HepG2 (cell line): ENCODE results near the gene TPH1. TPM values are rescaled to one million over a fixed set of nuclear protein-coding genes. Genes with fewer than 3 reads are reported as not detected.

Source experiments
- AGO1 ChIP-seq: fragments of 200-400 bp; formaldehyde crosslinking; IDR thresholded peaks from 2 replicates; pipeline ENCODE4 v1.6.1; 2017; ENCODE audit warnings: mild to moderate bottlenecking, low read depth, low read length, moderate library complexity; ENCODE audit not compliant: poor library complexity, severe bottlenecking
- ATF1 ChIP-seq: IDR thresholded peaks from 2 replicates; pipeline ENCODE4 v1.6.1; 2016; ENCODE audit warnings: mild to moderate bottlenecking, control low read depth
- ATRX ChIP-seq: sonication (generic); formaldehyde crosslinking; IDR thresholded peaks from 2 replicates; pipeline ENCODE4 v1.4.0; 2020; ENCODE audit warnings: missing genetic modification reagents, borderline replicate concordance
- CEBPB ChIP-seq: IDR thresholded peaks from 2 replicates; pipeline ENCODE4 v1.6.1; 2011; ENCODE audit warnings: low read depth, low read length, improper control_type of control experiment, borderline replicate concordance
- DMAP1 ChIP-seq: IDR thresholded peaks from 2 replicates; pipeline ENCODE4 v1.6.1; 2016
- ELK4 ChIP-seq: sonication (generic); formaldehyde crosslinking; IDR thresholded peaks from 2 replicates; pipeline ENCODE4 v1.9.0; 2021; ENCODE audit warnings: missing genetic modification reagents, borderline replicate concordance
- HDAC2 ChIP-seq: sonication (generic); formaldehyde crosslinking; IDR thresholded peaks from 2 replicates; pipeline ENCODE4 v1.4.0; 2020; ENCODE audit warnings: missing genetic modification reagents
- IRF2 ChIP-seq: IDR thresholded peaks from 2 replicates; pipeline ENCODE4 v1.6.1; 2018; ENCODE audit warnings: missing genetic modification reagents, missing compliant biosample characterization
- JUN ChIP-seq: sonication (generic); formaldehyde crosslinking; IDR thresholded peaks from 2 replicates; pipeline ENCODE4 v1.4.0; 2020; ENCODE audit warnings: mild to moderate bottlenecking, missing genetic modification reagents
- MAZ ChIP-seq, 2 experiments: sonication (generic) in 1 of 2; formaldehyde crosslinking in 1 of 2; IDR thresholded peaks; 2 replicates each; pipeline versions ENCODE4 v1.5.0 to v1.6.1; 2012 to 2020; ENCODE audit warnings: low read depth in 2 of 2, mild to moderate bottlenecking in 2 of 2, borderline replicate concordance in 1 of 2, improper control_type of control experiment in 1 of 2, low read length in 1 of 2, missing genetic modification reagents in 1 of 2, moderate library complexity in 1 of 2
- MEF2D ChIP-seq: sonication (generic); formaldehyde crosslinking; IDR thresholded peaks from 2 replicates; pipeline ENCODE4 v1.5.1; 2020; ENCODE audit warnings: mild to moderate bottlenecking, missing genetic modification reagents
- PLRG1 ChIP-seq: fragments of 450-650 bp; conservative IDR thresholded peaks from 2 replicates; pipeline ENCODE4 v1.6.1; 2016
- PRMT3 ChIP-seq: sonication (generic); formaldehyde crosslinking; IDR thresholded peaks from 2 replicates; pipeline ENCODE4 v1.8.1; 2022; ENCODE audit warnings: low read depth, mild to moderate bottlenecking, moderate library complexity, missing genetic modification reagents, borderline replicate concordance
- PTBP1 ChIP-seq: fragments of 200-400 bp; formaldehyde crosslinking; IDR thresholded peaks from 2 replicates; pipeline ENCODE4 v1.6.1; 2018; ENCODE audit warnings: low read length, low read depth; ENCODE audit not compliant: poor library complexity, severe bottlenecking
- SOX5 ChIP-seq: IDR thresholded peaks from 2 replicates; pipeline ENCODE4 v1.6.1; 2016; ENCODE audit warnings: borderline replicate concordance
- SOX6 ChIP-seq, 2 experiments: fragments of 450-650 bp in 1 of 2; sonication (generic) in 1 of 2; formaldehyde crosslinking in 1 of 2; IDR thresholded peaks; 2 replicates each; pipeline versions ENCODE4 v1.4.0 to v1.6.1; 2017 to 2020; ENCODE audit warnings: antibody characterized with exemption in 1 of 2, mild to moderate bottlenecking in 1 of 2, missing genetic modification reagents in 1 of 2
- STAT6 ChIP-seq: sonication (generic); formaldehyde crosslinking; IDR thresholded peaks from 2 replicates; pipeline ENCODE4 v1.4.0; 2020; ENCODE audit warnings: missing genetic modification reagents, mild to moderate bottlenecking, borderline replicate concordance
- TFAP4 ChIP-seq: sonication (generic); IDR thresholded peaks from 2 replicates; pipeline ENCODE4 v1.6.1; 2016; ENCODE audit warnings: low read depth, borderline replicate concordance
- YEATS4 ChIP-seq: sonication (generic); formaldehyde crosslinking; IDR thresholded peaks from 2 replicates; pipeline ENCODE4 v1.4.0; 2020; ENCODE audit warnings: missing genetic modification reagents, borderline replicate concordance
- ZBTB37 ChIP-seq: sonication (generic); formaldehyde crosslinking; IDR thresholded peaks from 2 replicates; pipeline ENCODE4 v1.4.0; 2020; ENCODE audit warnings: mild to moderate bottlenecking, missing genetic modification reagents
- ZNF562 ChIP-seq: sonication (generic); formaldehyde crosslinking; IDR thresholded peaks from 2 replicates; pipeline ENCODE4 v1.8.0; 2022; ENCODE audit warnings: missing genetic modification reagents, borderline replicate concordance
- ZNF614 ChIP-seq: IDR thresholded peaks from 2 replicates; pipeline ENCODE4 v1.6.1; 2018; ENCODE audit warnings: missing biosample characterization, missing genetic modification reagents, inconsistent platforms, borderline replicate concordance
- polyA plus RNA-seq, 8 experiments: library from polyadenylated mRNA; depleted of rRNA in 3 of 8; stranded (reverse) in 7 of 8; unstranded in 1 of 8; fragments of >200 nt; fragmentation: Illumina TruSeq in 4 of 8; extraction: Trizol in 4 of 8; gene quantifications; 2 replicates each; pipeline versions ENCODE4 v1.2.1 to v1.2.3, GENCODE V29; 2011 to 2016; ENCODE audit warnings: low read depth in 4 of 8, missing spikeins in 1 of 8, mixed read lengths in 1 of 8; ENCODE audit not compliant: insufficient read depth in 1 of 8
- total RNA-seq, 5 experiments: library from RNA; depleted of rRNA; stranded (reverse); fragments of >200 nt; fragmentation: Illumina TruSeq; extraction: Trizol; gene quantifications; 2 replicates each; pipeline ENCODE4 v1.2.3, GENCODE V29; 2016; ENCODE audit warnings: low read depth in 1 of 5
- TF ChIP-seq, protein P1 (sequence below): sonication (generic); formaldehyde crosslinking; IDR thresholded peaks from 2 replicates; pipeline ENCODE4 v1.5.0; 2020; ENCODE audit warnings: missing genetic modification reagents

The TPH1 gene
- total and polyA plus RNA-seq, 2 of the 13 experiments (the other 11 are each of a cell fraction or from before 2014, with no cell fraction given), result 0.26 to 0.53 TPM

- TF ChIP-seq DMAP1 (CRISPR knock-in tag), result no peak
- peak; percentile 80; the same call in 1 of the 2 replicates for TF ChIP-seq CEBPB
- TF ChIP-seq YEATS4 (CRISPR knock-in tag), result no peak
- peak; percentile 81; the same call in 1 of the 2 replicates for TF ChIP-seq ZNF614 (CRISPR knock-in tag)
- TF ChIP-seq JUN (CRISPR knock-in tag), result 0 out of 2 replicates have a peak, but pooled peaks have one; percentile 48
- TF ChIP-seq STAT6, result 0 out of 2 replicates have a peak, but pooled peaks have one; percentile 83
- no peak for TF ChIP-seq ZNF562
- TF ChIP-seq PLRG1, result no peak
- TF ChIP-seq ATRX (CRISPR knock-in tag), result no peak
- peak; percentile 96 for TF ChIP-seq TFAP4
- TF ChIP-seq SOX6 (IDR thresholded peaks at IDR 0.05), result no peak
- peak; percentile 91 for TF ChIP-seq SOX6 (CRISPR knock-in tag; IDR thresholded peaks at IDR 0.05)
- no peak for TF ChIP-seq ELK4 (CRISPR knock-in tag)
- no peak for TF ChIP-seq MAZ (IDR thresholded peaks at IDR 0.05; ENCODE audit: borderline replicate concordance, low read depth, low read length)
- TF ChIP-seq MAZ (CRISPR knock-in tag; IDR thresholded peaks at IDR 0.05; ENCODE audit: low read depth), result 0 out of 2 replicates have a peak, but pooled peaks have one; percentile 34
- TF ChIP-seq PRMT3 (CRISPR knock-in tag), result no peak
- TF ChIP-seq SOX5 (CRISPR knock-in tag), result peak; percentile 90
- TF ChIP-seq MEF2D (CRISPR knock-in tag), result peak; percentile 66; the same call in 1 of the 2 replicates
- TF ChIP-seq AGO1, result no peak
- TF ChIP-seq HDAC2 (CRISPR knock-in tag), result peak; percentile 71; the same call in 1 of the 2 replicates
- peak; percentile 47; the same call in 1 of the 2 replicates for TF ChIP-seq ATF1 (CRISPR knock-in tag)
- TF ChIP-seq IRF2 (CRISPR knock-in tag), result no peak; the same call in none of the 2 replicates
- no peak for TF ChIP-seq PTBP1
- peak; percentile 74; the same call in 1 of the 2 replicates for TF ChIP-seq ZBTB37 (CRISPR knock-in tag)
- TF ChIP-seq, protein P1, sequence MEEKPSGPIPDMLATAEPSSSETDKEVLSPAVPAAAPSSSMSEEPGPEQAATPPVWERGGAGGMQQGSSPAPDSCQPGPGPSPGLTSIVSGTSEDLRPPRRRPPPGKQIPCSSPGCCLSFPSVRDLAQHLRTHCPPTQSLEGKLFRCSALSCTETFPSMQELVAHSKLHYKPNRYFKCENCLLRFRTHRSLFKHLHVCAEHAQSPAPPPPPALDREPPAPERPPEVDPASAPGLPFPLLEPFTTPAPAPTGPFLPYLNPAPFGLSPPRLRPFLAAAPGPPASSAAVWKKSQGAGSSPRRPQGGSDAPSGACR (CRISPR knock-in tag), result no peak
Observed at GRCh38 chr11:18000760-18001159, 45.3 kb downstream of the TPH1 start (continued).
